ENCODE measurements around the gene MT1X.
"Not testable (repeated sequence)": the region's sequence is repeated elsewhere in the genome, so short reads cannot be mapped to it uniquely, and the experiment has no call there.

Gene MT1X

DNA sequence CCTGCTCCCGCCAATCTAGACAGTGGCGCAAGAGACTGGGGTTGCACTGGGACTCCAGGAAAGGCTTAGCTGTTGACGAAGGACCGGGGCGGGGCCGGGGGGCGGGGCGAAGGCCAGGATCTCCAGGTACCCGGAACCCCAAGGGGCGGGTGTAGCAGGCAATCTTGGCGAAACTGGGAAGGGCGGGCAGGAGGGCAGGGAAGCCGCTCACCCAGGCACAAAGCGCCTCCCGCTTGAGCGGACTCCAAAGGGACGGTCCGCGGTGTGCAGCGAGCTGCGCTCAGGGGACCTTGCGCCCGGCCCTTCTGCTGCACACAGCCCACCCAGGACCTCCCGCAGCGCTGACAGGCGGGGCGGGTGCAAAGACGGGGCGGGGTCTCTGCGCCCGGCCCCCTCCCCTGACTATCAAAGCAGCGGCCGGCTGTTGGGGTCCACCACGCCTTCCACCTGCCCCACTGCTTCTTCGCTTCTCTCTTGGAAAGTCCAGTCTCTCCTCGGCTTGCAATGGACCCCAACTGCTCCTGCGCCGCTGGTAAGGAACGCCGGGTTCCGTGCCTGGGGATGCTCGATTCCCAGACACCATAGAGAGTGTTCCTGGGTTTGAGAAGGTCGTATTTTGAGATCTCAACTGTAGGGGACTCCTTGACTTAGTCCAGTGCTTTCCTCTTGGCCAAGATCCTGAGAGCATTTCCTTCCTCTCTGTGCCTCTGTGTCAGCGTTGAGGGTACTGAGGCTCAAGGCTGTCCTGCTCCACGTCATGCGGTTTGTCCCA lies 24.5 kb upstream of the MT1X start, which contains the start of gene MT1F:
MT1F (plus strand) TSS at position 405 of the 772 bp plus-strand sequence; CDS start at position 505, 100 bp downstream.
- DNase-seq, result peak; percentile 85

DNA sequence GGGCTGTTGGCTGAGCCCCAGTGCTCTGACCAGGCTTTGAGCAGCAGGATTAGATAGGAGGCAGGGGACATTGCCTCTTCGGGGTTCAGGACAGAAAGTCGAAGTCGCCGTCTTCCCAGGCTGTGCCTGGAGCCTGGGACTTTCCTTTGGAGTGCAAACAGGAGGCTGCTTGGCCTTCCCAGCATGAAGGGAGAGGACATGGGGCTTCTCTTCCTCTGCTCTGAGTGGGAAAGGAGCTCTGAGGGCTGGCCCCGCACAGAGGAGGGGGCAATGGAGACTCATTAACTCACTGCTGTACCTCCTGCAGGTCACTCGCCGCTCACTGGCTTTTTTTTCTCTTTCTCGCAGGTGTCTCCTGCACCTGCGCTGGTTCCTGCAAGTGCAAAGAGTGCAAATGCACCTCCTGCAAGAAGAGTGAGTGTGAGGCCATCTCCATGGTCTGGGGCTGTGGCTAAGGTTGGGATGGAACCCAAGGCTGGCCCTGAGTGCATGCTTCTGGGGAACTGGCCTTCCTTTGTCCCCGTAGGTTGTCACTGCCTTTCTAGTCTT lies 23.9 kb upstream of the MT1X start:
- no peak for DNase-seq

DNA sequence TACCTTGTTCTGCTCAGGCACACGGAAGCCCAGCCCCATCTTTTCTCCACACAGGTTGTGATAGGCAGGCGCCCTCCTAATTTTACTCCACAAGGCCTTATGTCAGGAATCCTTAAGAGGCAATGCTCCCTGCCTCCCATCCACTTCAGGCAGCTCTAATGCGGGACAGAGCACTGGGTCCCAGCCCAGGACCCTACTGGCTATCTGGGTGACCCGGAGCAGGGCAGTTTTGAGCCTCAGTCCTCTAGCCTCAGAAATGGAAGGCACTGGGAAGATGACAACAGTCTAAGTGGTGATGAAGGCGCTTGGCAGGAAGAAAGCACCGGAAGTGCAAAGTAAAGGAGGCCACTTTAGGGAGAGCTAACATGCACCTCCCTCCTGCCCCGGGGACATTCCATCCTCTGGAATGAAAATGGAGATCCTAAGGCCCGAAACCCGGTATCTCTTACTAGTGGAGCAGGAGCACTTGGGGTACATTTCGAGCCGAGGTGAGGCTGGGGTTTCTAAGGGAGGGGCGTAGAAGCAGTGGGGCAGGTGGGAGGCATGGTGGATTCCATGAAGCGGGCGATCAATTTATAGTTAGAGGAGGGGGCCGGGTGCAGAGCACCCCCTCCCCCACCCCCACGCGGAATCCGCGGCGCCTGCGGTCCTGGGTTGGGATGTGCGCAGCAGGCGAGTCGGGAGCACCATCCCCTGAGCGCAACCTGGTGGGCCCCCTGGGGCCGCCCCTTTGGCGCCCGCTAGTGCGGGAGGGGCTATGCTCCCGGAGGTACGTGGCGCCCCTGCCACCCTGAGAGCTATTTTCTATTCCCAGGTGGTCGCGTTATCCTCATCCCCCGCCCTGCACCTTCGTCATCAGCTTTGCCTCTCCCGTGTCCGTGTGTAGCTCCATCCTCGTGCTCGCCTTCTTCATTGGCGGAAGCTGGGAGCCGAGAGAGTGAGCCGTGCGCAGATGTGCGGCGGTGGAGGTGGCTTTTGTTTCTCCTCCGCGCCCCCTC lies 19.6 kb upstream of the MT1X start:
- DNase-seq, result no peak

DNA sequence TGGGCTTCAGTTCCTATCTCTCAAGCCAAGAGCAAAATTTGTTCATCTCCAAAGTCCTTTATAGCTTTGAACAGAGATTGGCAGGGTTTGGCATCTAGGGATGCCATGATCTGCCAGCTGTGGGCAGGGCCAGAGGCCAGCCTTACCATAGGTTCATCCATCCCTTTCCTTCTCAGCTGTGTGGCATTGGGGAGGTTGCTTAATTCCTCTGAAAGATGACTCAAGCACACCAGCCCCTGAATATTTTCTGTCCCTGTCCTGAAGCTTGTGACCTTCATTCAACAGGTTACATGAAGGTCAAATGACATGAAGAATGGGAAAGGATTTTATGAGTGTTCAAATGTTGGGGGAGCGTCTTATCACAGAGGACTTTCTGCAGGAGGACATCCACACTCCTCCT lies 17.8 kb upstream of the MT1X start:
- DNase-seq, result no peak

DNA sequence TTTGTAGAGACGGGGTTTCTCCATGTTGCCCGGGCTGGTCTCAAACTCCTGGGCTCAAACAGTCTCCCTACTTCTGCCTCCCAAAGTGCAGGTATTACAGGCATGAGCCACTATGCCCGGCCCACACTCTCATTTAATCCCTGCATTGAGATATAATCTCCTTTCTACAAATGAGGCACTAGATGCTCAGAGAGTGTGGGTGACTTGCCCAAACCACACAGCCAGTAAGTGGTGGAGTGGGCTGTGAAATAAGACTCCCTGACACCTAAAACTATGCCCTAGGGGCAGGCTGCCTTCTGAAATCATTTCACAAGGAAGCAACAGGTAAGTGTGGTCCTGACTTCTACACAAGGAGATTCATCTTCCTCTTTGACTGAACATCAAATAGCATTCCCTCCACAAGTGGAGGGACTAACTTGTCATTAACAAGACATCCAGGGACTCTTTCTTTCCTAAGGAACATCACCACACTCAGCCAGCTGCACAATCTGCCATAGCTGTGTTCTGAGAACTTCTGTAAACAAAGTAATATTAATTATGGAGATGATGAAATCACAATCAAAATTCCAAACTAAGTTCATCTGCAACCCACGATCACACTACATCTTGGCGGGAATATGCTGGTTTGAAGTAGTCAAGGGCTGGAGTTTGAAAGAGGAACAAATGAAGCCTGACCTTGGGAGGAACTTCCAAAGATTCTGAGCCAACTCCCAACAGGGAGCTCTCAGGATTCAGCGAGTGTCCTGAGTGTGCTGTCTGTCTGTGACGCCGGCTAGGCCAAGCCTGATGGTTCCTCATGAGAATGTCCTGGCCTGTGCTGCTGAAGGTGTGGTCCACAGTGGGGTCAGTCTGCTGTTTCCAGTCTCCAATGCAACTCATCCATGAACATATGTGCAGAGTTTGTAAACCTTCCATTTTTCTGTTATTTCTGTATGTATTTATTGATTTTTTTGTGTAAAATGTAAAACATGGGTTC lies 16.7 kb upstream of the MT1X start:
- not testable (repeated sequence) for DNase-seq

DNA sequence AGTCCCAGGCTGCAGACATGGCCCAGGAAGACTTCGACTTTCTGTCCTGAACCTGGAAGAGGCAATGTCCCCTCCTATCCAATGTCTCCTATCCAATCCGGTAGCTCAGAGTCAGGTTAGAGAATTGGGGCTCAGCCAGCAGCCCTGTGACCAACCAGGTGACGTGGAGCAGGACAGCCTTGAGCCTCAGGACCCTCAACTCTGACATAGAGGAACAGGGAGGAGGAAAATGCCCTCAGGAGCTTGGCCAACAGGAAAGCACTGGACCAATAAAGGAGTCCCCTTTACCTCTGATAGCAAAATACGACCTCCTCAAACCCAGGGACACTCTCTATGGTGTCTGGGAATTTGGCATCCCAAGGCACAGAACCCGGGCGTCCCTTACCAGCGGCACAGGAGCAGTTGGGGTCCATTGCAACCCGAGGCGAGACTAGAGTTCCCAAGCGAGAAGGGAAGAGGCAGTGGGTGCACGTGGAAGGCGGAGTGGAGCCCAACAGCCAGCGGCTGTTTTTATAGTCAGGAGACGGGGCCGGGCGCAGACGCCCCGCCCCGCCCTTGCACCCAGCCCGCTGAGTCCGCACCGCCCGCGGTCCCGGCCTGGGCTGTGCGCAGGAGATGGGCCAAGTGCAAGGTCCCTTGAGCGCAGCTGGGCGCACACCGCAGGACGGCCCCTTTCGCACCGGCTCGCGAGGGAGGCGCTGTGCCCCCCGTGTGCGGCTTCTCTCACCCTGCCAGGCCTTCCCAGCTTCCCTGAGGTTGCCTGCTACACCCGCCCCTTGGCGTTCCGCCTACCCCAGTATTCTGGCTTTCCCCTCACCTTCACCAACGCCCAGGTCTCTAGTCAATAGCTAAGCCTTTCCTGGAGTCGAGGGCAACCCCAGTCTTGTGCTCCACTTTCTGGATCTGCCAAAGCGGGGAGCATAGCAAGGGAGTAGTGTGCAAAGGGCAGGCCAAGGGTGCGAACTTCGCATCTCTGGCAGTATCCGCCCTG lies 14.4 kb upstream of the MT1X start, which contains the start of gene MT1G:
MT1G (minus strand) TSS at position 485 of the 991 bp plus-strand sequence; CDS start at position 413, 72 bp downstream.
- peak; percentile 81 for DNase-seq

DNA sequence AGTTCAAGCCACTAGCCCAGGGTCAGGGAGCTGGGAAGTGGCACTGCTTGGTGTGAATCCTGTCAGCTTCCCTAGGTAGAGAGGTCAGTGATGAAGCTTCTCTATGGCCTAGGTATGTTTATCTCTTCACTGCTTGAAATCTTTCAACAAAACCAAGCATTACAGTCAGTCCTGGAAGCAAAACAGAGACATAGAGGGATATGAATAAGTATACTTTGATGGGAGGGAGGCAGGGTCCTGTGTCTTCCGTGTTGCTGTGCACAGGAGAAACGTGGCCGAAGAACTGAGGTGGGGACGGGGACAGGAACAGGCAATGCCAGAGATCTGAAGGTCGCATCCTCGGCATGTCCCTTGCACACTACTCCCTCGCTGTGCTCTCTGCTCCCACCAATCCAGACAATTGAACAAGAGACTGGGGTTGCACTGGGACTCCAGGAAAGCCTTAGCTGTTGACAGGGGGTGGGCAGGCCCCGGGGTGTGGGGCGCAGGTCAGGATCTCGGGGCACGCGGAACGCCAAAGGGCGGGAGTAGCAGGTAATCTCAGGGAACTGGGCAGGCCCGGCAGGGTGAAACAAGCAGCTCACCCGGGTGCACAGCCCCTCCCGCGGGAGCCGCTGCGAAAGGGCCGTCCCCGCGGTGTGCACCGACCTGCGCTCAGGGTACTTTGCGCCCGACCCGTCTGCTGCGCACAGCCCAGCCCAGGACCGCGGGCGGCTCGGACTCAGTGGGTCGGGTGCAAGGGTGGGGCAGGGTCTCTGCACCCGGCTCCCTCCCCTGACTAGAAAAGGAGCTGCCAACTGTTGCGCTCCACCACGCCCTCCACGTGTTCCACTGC lies 13.0 kb upstream of the MT1X start, which contains the start of gene MT1H:
MT1H (plus strand) TSS at position 810 of the 835 bp plus-strand sequence. CDS start 71 bp downstream, outside the sequence.
- DNase-seq, result peak; percentile 63

DNA sequence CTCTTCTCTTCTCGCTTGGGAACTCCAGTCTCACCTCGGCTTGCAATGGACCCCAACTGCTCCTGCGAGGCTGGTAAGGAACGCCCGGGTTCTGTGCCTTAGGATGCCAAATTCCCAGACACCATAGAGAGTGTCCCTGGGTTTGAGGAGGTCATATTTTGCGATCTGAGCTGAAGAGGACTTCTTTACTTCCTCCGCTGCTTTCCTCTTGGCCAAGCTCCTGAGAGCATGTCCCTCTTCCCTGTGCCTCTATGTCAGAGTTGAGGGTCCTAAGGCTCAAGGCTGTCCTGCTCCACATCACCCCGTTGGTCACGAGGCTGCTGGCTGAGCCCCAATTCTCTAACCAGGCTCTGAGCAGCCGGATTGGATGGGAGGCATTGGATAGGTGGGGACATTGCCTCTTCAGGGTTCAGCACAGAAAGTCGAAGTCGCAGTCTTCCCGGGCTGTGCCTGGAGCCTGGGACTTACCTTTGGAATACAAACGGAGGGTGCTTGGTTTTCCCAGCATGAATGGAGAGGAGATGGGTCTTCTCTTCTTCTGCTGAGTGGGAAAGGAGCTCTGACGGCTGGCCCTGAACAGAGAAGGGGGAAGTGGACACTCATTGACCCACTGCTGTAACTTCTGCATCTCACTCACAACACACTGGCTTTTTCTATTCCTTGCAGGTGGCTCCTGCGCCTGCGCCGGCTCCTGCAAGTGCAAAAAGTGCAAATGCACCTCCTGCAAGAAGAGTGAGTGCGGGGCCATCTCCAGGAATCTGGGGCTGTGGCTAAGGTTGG lies 12.2 kb upstream of the MT1X start:
- DNase-seq, result no peak

DNA sequence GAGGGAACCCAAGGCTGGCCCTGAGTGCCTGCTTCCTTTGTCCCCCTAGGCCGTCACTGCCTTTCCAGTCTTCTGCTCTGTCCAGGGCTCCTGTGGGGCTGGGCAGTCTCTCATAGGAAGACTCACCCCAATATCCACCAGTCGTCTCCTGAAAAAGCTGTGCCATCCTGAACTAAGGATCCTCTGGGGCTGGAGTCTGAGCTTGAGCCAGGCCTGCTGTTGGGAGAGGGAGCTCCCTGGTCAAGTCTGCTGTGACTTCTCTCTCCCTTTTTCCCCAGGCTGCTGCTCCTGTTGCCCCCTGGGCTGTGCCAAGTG lies 11.7 kb upstream of the MT1X start:
- no peak for DNase-seq

DNA sequence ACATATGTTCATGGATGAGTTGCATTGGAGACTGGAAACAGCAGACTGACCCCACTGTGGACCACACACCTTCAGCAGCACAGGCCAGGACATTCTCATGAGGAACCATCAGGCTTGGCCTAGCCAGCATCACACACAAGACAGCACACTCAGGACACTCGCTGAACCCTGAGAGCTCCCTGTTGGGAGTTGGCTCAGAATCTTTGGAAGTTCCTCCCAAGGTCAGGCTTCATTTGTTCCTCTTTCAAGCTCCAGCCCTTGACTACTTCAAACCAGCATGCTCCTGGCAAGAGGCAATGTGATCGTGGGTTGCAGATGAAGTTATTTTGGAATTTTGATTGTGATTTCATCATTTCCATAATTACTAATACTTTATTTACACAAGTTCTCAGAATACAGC lies 10.6 kb upstream of the MT1X start:
- DNase-seq, result not testable (repeated sequence)

DNA sequence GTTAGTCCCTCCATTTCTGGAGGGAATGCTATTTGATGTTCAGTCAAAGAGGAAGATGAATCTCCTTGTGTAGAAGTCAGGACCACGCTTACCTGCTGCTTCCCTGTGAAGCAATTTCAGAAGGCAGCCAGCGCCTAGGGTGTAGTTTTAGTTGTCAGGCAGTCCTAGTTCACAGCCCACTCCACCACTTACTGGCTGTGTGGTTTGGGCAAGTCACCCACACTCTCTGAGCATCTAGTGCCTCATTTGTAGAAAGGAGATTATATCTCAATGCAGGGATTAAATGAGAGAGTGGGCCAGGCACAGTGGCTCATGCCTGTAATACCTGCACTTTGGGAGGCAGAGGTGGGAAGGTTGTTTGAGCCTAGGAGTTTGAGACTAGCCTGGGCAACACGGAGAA lies 10.1 kb upstream of the MT1X start:
- not testable (repeated sequence) for DNase-seq

DNA sequence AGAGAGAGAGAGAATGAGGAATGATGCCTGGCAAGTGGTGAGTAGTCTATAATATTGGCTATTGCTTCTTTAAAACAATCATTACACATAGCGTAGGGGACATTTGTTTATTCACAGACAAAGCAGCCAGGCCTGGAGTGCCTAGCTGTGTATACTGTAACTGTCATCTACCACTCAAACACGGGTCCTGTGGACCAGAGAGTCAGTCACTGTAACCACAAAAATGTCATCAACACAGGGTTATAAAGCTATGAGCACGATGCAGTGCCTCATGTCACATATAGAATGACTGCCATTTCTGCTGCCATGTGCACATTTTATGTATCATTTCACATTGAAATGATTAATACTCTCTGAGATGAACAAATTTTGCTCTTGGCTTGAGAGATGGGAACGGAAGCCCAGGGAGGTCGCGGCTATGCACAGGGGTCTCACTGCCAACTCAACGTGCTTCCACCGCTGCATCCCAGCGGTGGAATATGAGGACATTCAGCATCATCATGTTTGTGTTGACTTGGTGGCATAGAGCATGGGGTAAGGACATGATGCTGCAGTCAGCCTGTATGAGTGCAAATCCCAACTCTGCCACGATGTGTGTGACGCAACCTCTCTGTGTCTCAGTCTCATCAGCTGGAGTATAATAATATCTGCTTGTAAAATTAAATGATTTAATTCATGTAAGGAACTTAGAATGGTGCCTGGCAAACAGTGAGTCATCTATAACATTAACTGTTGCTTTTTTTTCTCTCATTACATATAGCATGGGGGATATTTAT lies 9.3 kb upstream of the MT1X start:
- DNase-seq, result no peak

DNA sequence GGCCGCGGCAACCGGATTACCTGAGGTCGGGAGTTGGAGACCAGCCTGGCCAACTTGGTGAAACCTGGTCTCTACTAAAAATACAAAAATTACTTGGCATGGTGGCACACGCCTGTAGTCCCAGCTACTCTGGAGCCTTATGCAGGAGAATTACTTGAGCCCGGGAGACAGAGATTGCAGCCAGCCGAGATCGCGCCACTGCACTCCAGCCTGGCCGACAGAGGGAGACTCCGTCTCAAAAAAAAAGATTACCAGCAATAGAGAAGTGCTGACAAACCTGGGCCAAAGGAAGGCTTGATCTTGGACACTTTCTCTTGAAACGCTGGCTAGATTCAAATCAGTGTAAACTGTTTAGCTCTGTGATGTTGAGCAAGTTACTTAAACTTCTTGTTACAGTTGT lies 8.3 kb upstream of the MT1X start:
- DNase-seq, result peak; percentile 75

DNA sequence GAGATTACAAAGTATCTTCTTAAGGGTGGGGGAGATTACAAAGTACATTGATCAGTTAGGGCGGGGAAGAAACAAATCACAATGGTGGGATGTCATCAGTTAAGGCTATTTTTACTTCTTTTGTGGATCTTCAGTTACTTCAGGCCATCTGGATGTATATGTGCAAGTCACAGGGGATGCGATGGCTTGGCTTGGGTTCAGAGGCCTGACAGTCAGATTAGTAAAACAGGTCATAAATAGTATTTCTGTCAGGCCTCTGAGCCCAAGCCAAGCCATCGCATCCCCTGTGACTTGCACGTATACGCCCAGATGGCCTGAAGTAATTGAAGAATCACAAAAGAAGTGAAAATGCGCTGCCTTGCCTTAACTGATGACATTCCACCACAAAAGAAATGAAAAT lies 7.7 kb upstream of the MT1X start:
- not testable (repeated sequence) for DNase-seq

DNA sequence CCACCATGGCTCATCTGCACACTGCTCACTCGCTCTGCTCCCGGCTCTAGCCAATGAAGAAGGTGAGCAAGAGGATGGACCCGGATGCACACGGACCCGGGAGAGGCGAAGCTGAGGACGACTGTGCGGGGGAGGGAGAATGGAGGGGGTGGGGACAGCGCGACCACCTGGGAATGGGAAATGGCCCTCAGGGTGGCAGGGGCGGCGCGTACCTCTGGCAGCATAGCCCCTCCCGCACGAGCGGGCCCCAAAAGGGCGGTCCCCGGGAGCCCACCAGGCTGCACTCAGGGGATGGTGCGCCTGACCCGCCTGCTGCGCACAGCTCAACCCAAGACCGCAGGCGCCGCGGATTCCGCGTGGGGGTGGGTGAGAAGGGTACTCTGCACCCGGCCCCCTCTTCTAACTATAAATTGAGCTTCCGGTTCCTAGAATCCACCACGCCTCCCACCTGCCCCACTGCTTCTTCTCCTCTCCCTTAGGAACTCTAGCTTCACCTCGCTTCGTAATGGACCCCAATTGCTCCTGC lies 6.5 kb upstream of the MT1X start:
- peak; percentile 26 for DNase-seq

DNA sequence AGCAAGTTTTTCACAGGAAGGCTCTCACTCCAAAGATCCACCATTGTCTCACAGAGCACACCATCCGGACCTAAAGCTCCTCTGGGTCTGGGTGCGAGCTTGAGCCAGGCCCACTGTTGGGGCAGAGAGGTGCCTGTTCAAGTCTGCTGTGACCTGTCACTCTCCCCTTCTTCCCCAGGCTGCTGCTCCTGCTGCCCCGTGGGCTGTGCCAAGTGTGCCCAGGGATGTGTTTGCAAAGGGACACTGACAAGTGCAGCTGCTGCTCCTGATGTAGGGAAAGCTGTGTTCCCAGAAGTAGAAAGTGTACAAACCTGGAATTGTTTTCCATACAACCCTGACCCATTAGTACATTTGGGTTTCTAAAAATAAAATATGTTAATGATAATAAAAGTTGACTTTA lies 4.8 kb upstream of the MT1X start:
- DNase-seq, result no peak

DNA sequence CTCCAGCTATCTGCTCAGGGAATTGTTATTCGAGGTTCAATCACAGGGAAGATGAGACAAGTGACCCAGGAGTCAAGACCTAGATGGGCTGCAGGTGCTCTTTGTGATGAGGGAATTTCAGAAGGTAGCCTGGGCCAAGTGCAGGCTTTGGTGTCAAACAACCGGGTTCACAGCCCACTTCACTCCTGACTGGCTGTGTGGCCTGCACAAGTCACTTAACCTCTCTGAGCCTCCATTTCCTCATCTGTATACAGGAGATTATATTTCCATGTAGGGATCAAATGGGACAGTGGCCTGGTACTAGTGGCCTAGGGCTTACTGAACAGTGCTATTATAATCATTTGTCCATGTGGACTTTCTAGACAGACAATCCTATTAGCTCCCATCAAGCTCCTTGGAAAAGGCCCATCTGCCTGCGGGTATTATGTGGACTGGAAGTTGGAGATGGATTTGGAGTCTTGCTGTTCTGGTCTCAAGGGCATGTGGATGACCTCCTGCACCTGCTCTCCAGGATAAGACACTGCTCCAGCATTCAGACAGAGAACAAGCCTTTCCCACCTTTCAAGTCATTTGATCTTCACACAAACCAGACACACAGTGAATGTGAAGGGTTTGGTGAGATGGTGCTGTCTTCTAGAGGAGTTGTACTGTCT lies 3.1 kb upstream of the MT1X start:
- no peak for DNase-seq
